GM23248 (cell line): ENCODE data around the gene UBE2D1. TPM values are rescaled to one million over a fixed set of nuclear protein-coding genes. Genes with fewer than 3 reads are reported as not detected.

Experiments used
- DNase-seq: peaks from one replicate; pipeline ENCODE4 v3.0.0-alpha.2; 2015
- H2AFZ ChIP-seq: fragments of 200-600 bp; sonication (generic); 2 replicates; pipeline ENCODE4 v1.6.1; 2016; ENCODE audit warnings: antibody characterized with exemption
- H3F3A ChIP-seq: fragments of 200-600 bp; sonication (generic); 2 replicates; pipeline ENCODE4 v1.6.1; 2016; ENCODE audit warnings: mild to moderate bottlenecking, antibody characterized with exemption, mixed run types; ENCODE audit not compliant: insufficient read depth
- H3K27ac ChIP-seq: fragments of 200-600 bp; sonication (generic); 2 replicates; pipeline ENCODE4 v1.5.1; 2016; ENCODE audit warnings: mild to moderate bottlenecking
- H3K27me3 ChIP-seq: fragments of 200-600 bp; sonication (generic); replicated peaks from 2 replicates; pipeline ENCODE4 v1.6.1; 2016; ENCODE audit warnings: mild to moderate bottlenecking; ENCODE audit not compliant: insufficient read depth
- H3K36me3 ChIP-seq: fragments of 200-600 bp; sonication (generic); 2 replicates; pipeline ENCODE4 v1.6.1; 2016; ENCODE audit warnings: low read depth, mild to moderate bottlenecking
- H3K4me1 ChIP-seq: fragments of 200-600 bp; sonication (generic); 2 replicates; pipeline ENCODE4 v1.6.1; 2016; ENCODE audit warnings: mild to moderate bottlenecking; ENCODE audit not compliant: insufficient read depth
- H3K4me2 ChIP-seq: fragments of 200-600 bp; sonication (generic); one replicate; pipeline ENCODE4 v1.6.1; 2016; ENCODE audit warnings: mild to moderate bottlenecking; ENCODE audit not compliant: unreplicated experiment
- H3K4me3 ChIP-seq: fragments of 200-600 bp; sonication (generic); 2 replicates; pipeline ENCODE4 v1.5.1; 2016; ENCODE audit warnings: mild to moderate bottlenecking
- H3K79me2 ChIP-seq: fragments of 200-600 bp; sonication (generic); 2 replicates; pipeline ENCODE4 v1.6.1; 2016; ENCODE audit warnings: mild to moderate bottlenecking; ENCODE audit not compliant: insufficient read depth
- H3K9ac ChIP-seq: fragments of 200-600 bp; sonication (generic); 2 replicates; pipeline ENCODE4 v1.6.1; 2016; ENCODE audit warnings: mild to moderate bottlenecking
- H3K9me2 ChIP-seq: fragments of 200-600 bp; sonication (generic); 2 replicates; pipeline ENCODE4 v1.6.1; 2016; ENCODE audit warnings: mixed run types, mild to moderate bottlenecking, moderate library complexity; ENCODE audit not compliant: insufficient read depth
- H3K9me3 ChIP-seq: fragments of 200-600 bp; sonication (generic); one replicate; pipeline ENCODE4 v1.6.1; 2017; ENCODE audit warnings: low read depth
- H4K20me1 ChIP-seq: fragments of 200-600 bp; sonication (generic); 2 replicates; pipeline ENCODE4 v1.6.0; 2016; ENCODE audit not compliant: insufficient read depth
- EZH2 ChIP-seq: fragments of 200-600 bp; sonication (generic); IDR thresholded peaks from 2 replicates; pipeline ENCODE4 v1.6.1; 2018; ENCODE audit warnings: antibody characterized with exemption, mild to moderate bottlenecking; ENCODE audit not compliant: insufficient read depth, poor library complexity, severe bottlenecking
- EZH2phosphoT487 ChIP-seq: fragments of 200-600 bp; sonication (generic); IDR thresholded peaks from 2 replicates; pipeline ENCODE4 v1.6.1; 2018; ENCODE audit warnings: antibody characterized with exemption, moderate library complexity, mild to moderate bottlenecking, low read depth; ENCODE audit not compliant: insufficient read depth
- WGBS, 2 experiments: methylation state at CpG; one replicate each; pipeline ENCODE4 v1.1.6; 2015 to 2017; ENCODE audit warnings: low lambda C conversion rate in 2 of 2, low coverage in 1 of 2; ENCODE audit errors: missing lambda C conversion rate in 2 of 2; 5-methylcytosine and 5-hydroxymethylcytosine counted together
- in situ Hi-C: fragments of 300-500 bp; cut with MboI; formaldehyde crosslinking; loops from 2 replicates; pipeline ENCODE4 v1.15.0; 2020
- polyA plus RNA-seq: library from polyadenylated mRNA; unstranded; fragments of >200 nt; fragmentation: Nextera tagmentation; extraction: Ambion mirVana; gene quantifications from 2 replicates; pipeline ENCODE4 v1.2.1, GENCODE V29; 2016
- total RNA-seq: library from RNA; depleted of rRNA; stranded (reverse); fragments of >200 nt; shearing (Covaris generic); gene quantifications from 2 replicates; pipeline ENCODE4 v1.2.3, GENCODE V29; 2014

UBE2D1 gene
- total and polyA plus RNA-seq, 2 experiments from 2014 or later, result 17.7 to 31.9 TPM

- Histone ChIP-seq H3K9ac (no peak overlapping the region), H3K36me3 (peaks cover 10% of the 10 kb centered on the region; the same call in 1 of the 2 replicates), H3K9me2 (no peaks in the 10 kb centered on the region), H3K27ac (no peak overlapping the region), H2AFZ (no peak overlapping the region), H3K4me1 (peaks cover 12% of the 10 kb centered on the region), H3K4me3 (no peak overlapping the region), H3K27me3 (no peaks in the 10 kb centered on the region), H3K9me3 (no peaks in the 10 kb centered on the region), H3K4me2 (no peak overlapping the region), H3K79me2 (no peaks in the 10 kb centered on the region), H4K20me1 (no peaks in the 10 kb centered on the region), H3F3A (peaks cover 27% of the 10 kb centered on the region)
- in situ Hi-C loops, result loop anchor here (25.0 kb wide), 4 partner anchors 237 to 1212 kb away; no protein-coding TSS in a partner anchor
- peak; percentile 28 for DNase-seq
- 3 to 14% methylated on average over 1 of the region's 1 CpG for WGBS, 2 experiments
- TF ChIP-seq EZH2phosphoT487, result no peak
Observed at GRCh38 chr10:58400609-58401008, 65.8 kb downstream of the UBE2D1 start.

GRCh38 chr10:58404001-58404400 lies 69.2 kb downstream of the UBE2D1 start:
- no peaks in the 10 kb centered on the region for H3K9me2 ChIP-seq
- H2AFZ ChIP-seq, result no peak overlapping the region
- no peaks in the 10 kb centered on the region for H3K9me3 ChIP-seq
- no peaks in the 10 kb centered on the region for H3K79me2 ChIP-seq
- H3K36me3 ChIP-seq, result no peaks in the 10 kb centered on the region
- no peak for TF ChIP-seq EZH2phosphoT487
- no peak for TF ChIP-seq EZH2
- H3F3A ChIP-seq, result peaks cover 9% of the 10 kb centered on the region; the same call in 1 of the 2 replicates
- H3K9ac ChIP-seq, result no peak overlapping the region
- in situ Hi-C loops, result loop anchor here (25.0 kb wide), 4 partner anchors 233 to 1208 kb away; no protein-coding TSS in a partner anchor
- H3K27me3 ChIP-seq, result no peaks in the 10 kb centered on the region
- H3K4me1 ChIP-seq, result peaks cover 9% of the 10 kb centered on the region
- no peak for DNase-seq
- H3K4me2 ChIP-seq, result no peak overlapping the region
- no peak overlapping the region for H3K27ac ChIP-seq
- no peaks in the 10 kb centered on the region for H4K20me1 ChIP-seq
- no peak overlapping the region for H3K4me3 ChIP-seq
- WGBS, 2 experiments, result 94 to 100% methylated on average over 2 of the region's 2 CpGs

- H3K9me3 ChIP-seq, result no peaks in the 10 kb centered on the region
- H3K9me2 ChIP-seq, result no peaks in the 10 kb centered on the region
- TF ChIP-seq EZH2phosphoT487 (no peak), EZH2 (no peak)
- no peak overlapping the region for H3K4me2 ChIP-seq
- no peak overlapping the region for H3K9ac ChIP-seq
- peaks cover 20% of the 10 kb centered on the region for H3K4me1 ChIP-seq
- no peak for DNase-seq
- H3K79me2 ChIP-seq, result no peaks in the 10 kb centered on the region
- WGBS, 2 experiments, result 79 to 88% methylated on average over 3 to 4 of the region's 4 CpGs
- in situ Hi-C loops, result loop anchor here (10.0 to 25.0 kb wide), 5 partner anchors 115 to 1202 kb away; no protein-coding TSS in a partner anchor
- H2AFZ ChIP-seq, result no peak overlapping the region
- no peak overlapping the region for H3K27ac ChIP-seq
- peaks cover 13% of the 10 kb centered on the region; the same call in 1 of the 2 replicates for H3F3A ChIP-seq
- H3K36me3 ChIP-seq, result no peaks in the 10 kb centered on the region
- no peak overlapping the region for H3K4me3 ChIP-seq
- no peaks in the 10 kb centered on the region for H3K27me3 ChIP-seq
- H4K20me1 ChIP-seq, result no peaks in the 10 kb centered on the region
Observed at GRCh38 chr10:58409956-58410610, 75.3 kb downstream of the UBE2D1 start.

- Histone ChIP-seq H4K20me1 (no peaks in the 10 kb centered on the region), H3K27ac (peak overlapping the region; percentile 69), H2AFZ (no peak overlapping the region), H3K4me2 (peak overlapping the region; percentile 12), H3K36me3 (no peaks in the 10 kb centered on the region), H3K4me3 (no peak overlapping the region), H3K9ac (peak overlapping the region; percentile 42), H3K79me2 (no peaks in the 10 kb centered on the region), H3K27me3 (no peaks in the 10 kb centered on the region), H3F3A (peaks cover 13% of the 10 kb centered on the region; the same call in 1 of the 2 replicates), H3K4me1 (peaks cover 21% of the 10 kb centered on the region), H3K9me2 (no peaks in the 10 kb centered on the region), H3K9me3 (no peaks in the 10 kb centered on the region)
- no peak for TF ChIP-seq EZH2
- peak; percentile 90 for TF ChIP-seq EZH2phosphoT487
- peak; percentile 88 for DNase-seq
- 4 to 5% methylated on average over 2 of the region's 2 CpGs for WGBS, 2 experiments
- in situ Hi-C loops, result loop anchor here (10.0 to 25.0 kb wide), 5 partner anchors 112 to 1200 kb away; no protein-coding TSS in a partner anchor
Observed at GRCh38 chr10:58412502-58412961, 77.7 kb downstream of the UBE2D1 start.
